C4-2B (cell line): ENCODE results near the gene KCNQ1.

ENCODE experiments used
- CTCF ChIP-seq: fragments of 450-650 bp; conservative IDR thresholded peaks from 2 replicates; pipeline ENCODE4 v1.5.1; 2017; ENCODE audit warnings: mild to moderate bottlenecking
- ZFX ChIP-seq: fragments of 450-650 bp; IDR thresholded peaks from 2 replicates; pipeline ENCODE4 v1.6.1; 2017

GRCh38 chr11:2725368-2726300 lies 280.8 kb downstream of the KCNQ1 start:
- TF ChIP-seq ZFX, result no peak
- TF ChIP-seq CTCF, result no peak
